Activated T-cell treated with anti-CD3 and anti-CD28 coated beads, Interleukin-2, amount 50 U/mL, for 4 hours (primary cell): ENCODE measurements around the gene SARS1. TPM values are rescaled to one million over a fixed set of nuclear protein-coding genes. Genes with fewer than 3 reads are reported as not detected.

Experiments used
- ATAC-seq, 2 donors: fragments of 200-7000 bp; cut with Tn5 transposase; one replicate each; pipeline ENCODE4 v1.10.0; 2021
- DNase-seq: peaks from one replicate; pipeline ENCODE4 v3.0.0-alpha.2; 2020
- H3K27me3 Mint-ChIP-seq: one replicate; pipeline ENCODE4 v1.8.0; 2021; ENCODE audit warnings: low read depth, mixed read lengths
- H3K36me3 Mint-ChIP-seq: one replicate; pipeline ENCODE4 v1.8.0; 2022; ENCODE audit warnings: mixed read lengths; ENCODE audit not compliant: insufficient read depth
- H3K4me1 Mint-ChIP-seq: one replicate; pipeline ENCODE4 v1.8.0; 2021; ENCODE audit warnings: low read depth, mixed read lengths
- H3K4me3 Mint-ChIP-seq: one replicate; pipeline ENCODE4 v1.8.0; 2021; ENCODE audit warnings: mild to moderate bottlenecking, moderate library complexity, mixed read lengths
- H3K9me3 Mint-ChIP-seq: one replicate; pipeline ENCODE4 v1.8.0; 2021; ENCODE audit warnings: mixed read lengths
- total RNA-seq, 3 donors: library from RNA; stranded (reverse); gene quantifications; one replicate each; pipeline ENCODE4 v1.2.1, GENCODE V29; 2021

The SARS1 gene
- total RNA-seq, 3 donors from 2014 or later = 166 to 207 (median 201) TPM

- no peak for ATAC-seq
- DNase-seq = no peak
- H3K4me3 Mint-ChIP-seq = no peak overlapping the region
- no peaks in the 10 kb centered on the region for H3K9me3 Mint-ChIP-seq
- peaks cover 3% of the 10 kb centered on the region for H3K36me3 Mint-ChIP-seq
- peaks cover 2% of the 10 kb centered on the region for H3K4me1 Mint-ChIP-seq
- H3K27me3 Mint-ChIP-seq = no peaks in the 10 kb centered on the region
These were observed 59.3 kb downstream of the SARS1 start for GRCh38 chr1:109272831-109273547.

DNA sequence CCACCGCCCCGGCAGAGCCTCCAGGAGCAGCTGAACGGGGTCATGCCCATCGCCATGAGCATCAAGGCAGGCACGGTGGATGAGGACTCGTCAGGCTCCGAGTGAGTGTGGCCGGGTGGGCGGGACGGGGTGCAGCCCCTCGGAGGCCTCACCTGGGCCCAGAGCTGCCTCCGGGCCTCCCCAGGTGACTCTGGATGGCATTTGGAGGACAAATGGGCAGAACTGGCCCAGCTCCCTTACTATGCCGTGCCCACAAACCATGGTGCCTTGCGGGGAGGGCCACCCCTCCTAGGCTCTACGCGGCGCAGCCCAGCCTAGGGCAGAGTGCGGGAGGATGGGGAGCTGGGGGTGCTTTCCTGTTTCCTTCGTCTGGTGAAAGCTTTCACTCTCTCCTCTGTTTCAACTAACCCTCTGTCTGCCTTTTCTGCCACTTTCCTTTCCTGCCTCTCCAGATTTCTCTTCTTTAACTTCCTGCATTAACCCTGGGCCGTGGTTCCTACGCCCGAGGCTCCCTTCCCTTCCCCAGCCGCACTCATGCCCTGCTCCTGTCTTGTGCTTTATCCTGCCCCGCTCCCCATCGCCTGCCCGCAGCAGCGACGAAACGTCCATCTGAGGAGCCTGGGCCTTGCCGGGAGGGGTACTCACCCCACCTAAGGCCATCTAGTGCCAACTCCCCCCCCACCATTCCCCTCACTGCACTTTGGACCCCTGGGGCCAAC is 60.0 kb downstream of the SARS1 start:
- no peak overlapping the region for H3K4me3 Mint-ChIP-seq
- H3K9me3 Mint-ChIP-seq = no peaks in the 10 kb centered on the region
- no peak for ATAC-seq
- peaks cover 2% of the 10 kb centered on the region for H3K4me1 Mint-ChIP-seq
- peaks cover 3% of the 10 kb centered on the region for H3K36me3 Mint-ChIP-seq
- DNase-seq = no peak
- H3K27me3 Mint-ChIP-seq = no peaks in the 10 kb centered on the region

DNA sequence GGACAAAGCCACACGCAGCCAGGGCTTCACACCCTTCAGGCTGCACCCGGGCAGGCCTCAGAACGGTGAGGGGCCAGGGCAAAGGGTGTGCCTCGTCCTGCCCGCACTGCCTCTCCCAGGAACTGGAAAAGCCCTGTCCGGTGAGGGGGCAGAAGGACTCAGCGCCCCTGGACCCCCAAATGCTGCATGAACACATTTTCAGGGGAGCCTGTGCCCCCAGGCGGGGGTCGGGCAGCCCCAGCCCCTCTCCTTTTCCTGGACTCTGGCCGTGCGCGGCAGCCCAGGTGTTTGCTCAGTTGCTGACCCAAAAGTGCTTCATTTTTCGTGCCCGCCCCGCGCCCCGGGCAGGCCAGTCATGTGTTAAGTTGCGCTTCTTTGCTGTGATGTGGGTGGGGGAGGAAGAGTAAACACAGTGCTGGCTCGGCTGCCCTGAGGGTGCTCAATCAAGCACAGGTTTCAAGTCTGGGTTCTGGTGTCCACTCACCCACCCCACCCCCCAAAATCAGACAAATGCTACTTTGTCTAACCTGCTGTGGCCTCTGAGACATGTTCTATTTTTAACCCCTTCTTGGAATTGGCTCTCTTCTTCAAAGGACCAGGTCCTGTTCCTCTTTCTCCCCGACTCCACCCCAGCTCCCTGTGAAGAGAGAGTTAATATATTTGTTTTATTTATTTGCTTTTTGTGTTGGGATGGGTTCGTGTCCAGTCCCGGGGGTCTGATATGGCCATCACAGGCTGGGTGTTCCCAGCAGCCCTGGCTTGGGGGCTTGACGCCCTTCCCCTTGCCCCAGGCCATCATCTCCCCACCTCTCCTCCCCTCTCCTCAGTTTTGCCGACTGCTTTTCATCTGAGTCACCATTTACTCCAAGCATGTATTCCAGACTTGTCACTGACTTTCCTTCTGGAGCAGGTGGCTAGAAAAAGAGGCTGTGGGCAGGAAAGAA is 61.1 kb downstream of the SARS1 start:
- Mint-ChIP-seq H3K27me3 (no peaks in the 10 kb centered on the region), H3K4me1 (peaks cover 2% of the 10 kb centered on the region), H3K9me3 (no peaks in the 10 kb centered on the region), H3K4me3 (no peak overlapping the region), H3K36me3 (peaks cover 2% of the 10 kb centered on the region)
- ATAC-seq (no peak), DNase-seq (no peak)

- ATAC-seq = no peak
- Mint-ChIP-seq H3K27me3 (no peaks in the 10 kb centered on the region), H3K36me3 (no peaks in the 10 kb centered on the region), H3K9me3 (no peaks in the 10 kb centered on the region), H3K4me3 (no peak overlapping the region), H3K4me1 (peaks cover 2% of the 10 kb centered on the region)
- DNase-seq = no peak
These were observed 62.1 kb downstream of the SARS1 start for GRCh38 chr1:109275706-109276345.

- Mint-ChIP-seq H3K4me1 (peaks cover 6% of the 10 kb centered on the region), H3K27me3 (no peaks in the 10 kb centered on the region), H3K4me3 (no peak overlapping the region)
These were observed 63.9 kb downstream of the SARS1 start for GRCh38 chr1:109277434-109278204.

GRCh38 chr1:109279615-109280278 is 66.0 kb downstream of the SARS1 start:
- Mint-ChIP-seq H3K9me3 (no peaks in the 10 kb centered on the region), H3K4me1 (peaks cover 14% of the 10 kb centered on the region), H3K36me3 (no peaks in the 10 kb centered on the region), H3K27me3 (no peaks in the 10 kb centered on the region), H3K4me3 (no peak overlapping the region)
- ATAC-seq (no peak), DNase-seq (no peak)

More at GRCh38 chr1:109277434-109278204, 63.9 kb downstream of the SARS1 start:
- ATAC-seq (peak; percentile 71 to 73), DNase-seq (peak; percentile 61)
- Mint-ChIP-seq H3K36me3 (no peaks in the 10 kb centered on the region), H3K9me3 (no peaks in the 10 kb centered on the region)

DNA sequence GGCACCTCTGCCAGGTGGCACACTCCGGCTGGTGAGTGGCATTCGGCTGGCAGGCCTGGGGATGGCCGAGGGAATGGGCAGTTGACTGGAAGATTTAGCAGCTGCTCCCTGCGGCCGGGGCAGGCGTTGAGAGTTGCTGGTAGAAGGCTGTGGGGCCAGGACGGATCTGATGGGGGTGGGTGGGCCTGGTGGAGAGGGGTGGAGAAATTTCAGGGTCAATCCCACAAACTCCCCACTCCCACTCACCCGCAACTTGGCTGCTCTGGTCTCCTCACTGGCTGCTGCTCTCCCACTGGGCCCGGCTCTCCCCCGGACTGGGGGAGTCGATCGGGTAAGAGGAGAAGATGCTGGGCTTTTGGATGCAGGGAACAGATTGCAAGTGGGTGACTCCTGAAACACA is 67.1 kb downstream of the SARS1 start:
- ATAC-seq = no peak
- no peaks in the 10 kb centered on the region for H3K9me3 Mint-ChIP-seq
- no peak for DNase-seq
- H3K36me3 Mint-ChIP-seq = no peaks in the 10 kb centered on the region
- H3K27me3 Mint-ChIP-seq = no peaks in the 10 kb centered on the region
- no peak overlapping the region for H3K4me3 Mint-ChIP-seq
- peaks cover 14% of the 10 kb centered on the region for H3K4me1 Mint-ChIP-seq

GRCh38 chr1:109281680-109282496 is 68.2 kb downstream of the SARS1 start:
- Mint-ChIP-seq H3K9me3 (no peaks in the 10 kb centered on the region), H3K27me3 (no peaks in the 10 kb centered on the region), H3K4me1 (peaks cover 14% of the 10 kb centered on the region), H3K36me3 (no peaks in the 10 kb centered on the region), H3K4me3 (peak overlapping the region; percentile 94)
- no peak for ATAC-seq
- DNase-seq = no peak

GRCh38 chr1:109282497-109282951 is 68.8 kb downstream of the SARS1 start:
- H3K9me3 Mint-ChIP-seq = no peaks in the 10 kb centered on the region
- H3K27me3 Mint-ChIP-seq = no peaks in the 10 kb centered on the region
- no peak for ATAC-seq

GRCh38 chr1:109282952-109283747 is 69.4 kb downstream of the SARS1 start, which contains the start of gene PSRC1:
Gene PSRC1 (minus strand): TSS chr1:109283145.
- no peaks in the 10 kb centered on the region for H3K9me3 Mint-ChIP-seq
- H3K4me3 Mint-ChIP-seq = peak within 1 kb of the TSS; percentile 94
- ATAC-seq (peak; percentile 98), DNase-seq (peak; percentile 83)
- H3K4me1 Mint-ChIP-seq = peaks cover 14% of the 10 kb centered on the region
- no peaks in the 10 kb centered on the region for H3K27me3 Mint-ChIP-seq
- no peaks in the 10 kb centered on the region for H3K36me3 Mint-ChIP-seq

More at GRCh38 chr1:109282497-109282951, 68.8 kb downstream of the SARS1 start:
- Mint-ChIP-seq H3K36me3 (no peaks in the 10 kb centered on the region), H3K4me1 (peaks cover 14% of the 10 kb centered on the region), H3K4me3 (peak overlapping the region; percentile 94)
- DNase-seq = no peak

DNA sequence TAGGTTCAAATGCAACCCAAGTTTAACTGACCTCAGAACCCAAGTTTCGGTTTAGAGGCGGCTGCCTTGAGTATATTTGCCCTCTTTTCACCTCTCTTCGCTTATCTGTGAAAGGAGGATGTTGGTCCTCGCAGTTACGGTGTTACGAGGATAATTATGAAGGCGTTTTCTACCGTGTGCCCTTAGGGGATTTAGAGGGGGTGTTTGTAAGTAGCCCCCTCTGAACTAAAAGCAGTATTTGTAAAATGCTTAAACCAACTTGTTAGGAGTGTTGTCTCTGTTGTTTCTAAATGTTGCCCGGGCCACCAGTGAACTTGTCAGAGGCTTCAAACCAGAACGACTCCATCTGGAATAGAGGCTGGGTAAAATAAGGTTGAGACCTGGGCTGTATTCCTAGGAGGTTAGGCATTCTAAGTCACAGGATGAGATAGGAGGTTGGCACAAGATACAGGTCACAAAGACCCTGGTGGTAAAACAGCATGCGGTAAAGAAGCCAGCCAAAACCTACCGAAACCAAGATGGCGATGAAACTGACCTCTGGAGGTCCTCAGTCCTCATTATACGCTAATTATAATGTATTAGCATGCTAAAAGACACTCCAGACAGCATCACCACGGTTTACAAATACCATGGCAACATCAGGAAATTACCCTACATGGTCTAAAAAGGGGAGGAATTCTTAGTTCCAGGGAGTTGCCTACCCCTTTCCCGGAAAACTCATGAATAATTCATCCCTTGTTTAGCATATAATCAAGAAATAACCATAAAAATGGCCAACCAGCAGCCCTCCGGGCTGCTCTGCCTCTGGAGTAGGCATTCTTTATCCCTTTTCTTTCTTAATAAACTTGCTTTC is 70.3 kb downstream of the SARS1 start:
- Mint-ChIP-seq H3K4me3 (peak overlapping the region; percentile 94), H3K9me3 (no peaks in the 10 kb centered on the region), H3K36me3 (no peaks in the 10 kb centered on the region), H3K4me1 (peaks cover 14% of the 10 kb centered on the region), H3K27me3 (peaks cover 6% of the 10 kb centered on the region)
- DNase-seq (no peak), ATAC-seq (peak in 1 of 2 donors; percentile 3)
